HL-60/S4 treated with phorbol 12-myristate 13-acetate at 8.2 ng/mL for 4 days and 3 days (cell line): ENCODE data around the gene ZBTB42.

ENCODE experiments used
- in situ Hi-C: fragments of 300-500 bp; cut with MboI; formaldehyde crosslinking; loops from 2 replicates; pipeline ENCODE4 v1.15.0; 2022; ENCODE audit warnings: low sequenced_read_pairs

Gene ZBTB42

DNA sequence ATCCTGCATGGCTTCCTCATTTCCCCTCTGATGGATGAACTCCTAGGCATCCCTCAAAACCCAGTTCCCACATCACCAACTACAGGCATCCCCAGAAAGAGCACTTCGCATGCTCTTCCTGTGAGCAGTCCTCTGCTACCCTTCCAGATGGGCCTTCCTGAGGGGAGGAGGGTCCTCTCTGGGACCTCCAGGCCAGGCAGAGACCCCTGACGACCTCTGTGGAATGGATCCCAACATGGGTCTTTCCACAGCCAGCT lies 7.3 kb upstream of the ZBTB42 start:
- in situ Hi-C loops, result no loop called here

DNA sequence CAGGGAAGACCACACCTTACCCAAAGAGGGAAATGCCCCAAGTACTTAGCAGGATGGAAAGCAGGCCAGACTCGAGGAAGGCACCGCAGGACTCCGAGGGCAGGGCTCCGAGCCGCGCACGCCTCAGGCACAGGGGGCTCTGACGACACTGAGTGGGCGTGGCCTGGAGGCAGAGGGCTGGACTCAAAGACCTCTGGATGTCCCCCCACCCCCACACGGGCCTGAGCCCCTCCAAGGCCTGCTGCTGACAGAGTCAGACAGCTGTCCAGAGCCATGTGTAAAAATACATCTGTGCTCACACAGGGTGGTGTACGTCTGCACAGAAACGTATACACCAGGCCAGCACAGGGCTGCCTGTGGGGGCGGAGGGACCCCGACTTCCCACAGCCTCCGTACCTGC lies 6.8 kb upstream of the ZBTB42 start:
- in situ Hi-C loops, result no loop called here

DNA sequence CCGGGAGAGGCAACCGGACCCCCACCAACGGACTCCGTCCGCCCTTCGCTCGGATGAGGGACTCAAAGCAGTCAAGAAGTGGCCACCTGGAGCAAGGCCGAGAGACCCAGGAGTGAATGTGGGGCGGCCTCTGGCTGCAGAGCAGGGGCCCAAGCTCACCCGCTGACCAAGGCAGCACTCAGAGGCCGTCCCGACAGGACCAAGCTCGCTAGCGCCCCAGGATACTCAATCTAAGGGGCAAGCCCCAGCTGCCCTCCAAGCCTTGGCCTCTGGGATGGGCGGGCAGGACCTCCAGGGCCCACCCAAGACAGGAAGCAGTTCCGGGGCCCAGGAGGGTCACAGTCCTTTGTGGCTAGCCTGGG lies 6.3 kb upstream of the ZBTB42 start:
- in situ Hi-C loops, result no loop called here

DNA sequence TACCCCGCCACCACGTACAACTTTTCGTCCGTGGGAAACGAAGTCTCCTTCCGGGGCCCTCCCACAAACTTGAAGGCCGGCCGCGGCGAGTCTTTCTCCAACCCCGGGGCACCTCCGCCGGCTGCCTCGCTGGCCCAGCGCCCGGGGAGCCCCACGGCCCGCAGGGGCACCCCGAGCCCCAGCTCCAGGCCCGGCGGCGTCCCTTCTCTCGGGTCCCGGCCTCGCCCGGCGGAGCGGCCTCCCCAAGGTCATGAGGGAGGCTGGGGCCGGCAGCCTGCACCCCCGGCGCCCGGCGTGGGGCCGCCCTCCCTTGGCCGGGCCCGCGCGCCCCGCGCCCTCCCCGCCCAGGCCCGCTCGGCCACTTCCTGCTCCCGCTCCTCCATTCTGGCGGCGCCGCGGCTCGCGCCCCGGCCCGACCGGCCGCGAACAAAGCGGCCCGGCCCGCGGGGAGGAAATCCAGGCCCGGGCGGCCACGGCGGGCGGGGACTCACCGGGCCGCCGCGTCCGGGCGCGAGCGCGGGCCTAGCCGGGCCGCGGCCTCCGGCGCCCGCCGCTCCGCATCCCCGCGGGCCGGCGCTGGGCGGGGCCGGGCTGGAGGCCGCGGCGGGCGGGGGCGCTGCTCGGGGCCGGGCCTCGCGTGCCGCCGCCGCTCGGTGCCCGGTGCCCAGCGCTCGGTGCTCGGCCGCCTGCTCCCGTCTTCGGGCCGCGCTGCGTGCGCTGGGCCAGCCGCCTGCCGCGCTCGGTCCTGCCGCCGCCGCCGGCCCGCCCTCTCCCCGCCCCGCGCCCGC lies 5.7 kb upstream of the ZBTB42 start, which contains the start of gene AKT1:
Gene AKT1 (minus strand): TSS at position 756 of the 788 bp plus-strand sequence. CDS start 3,105 bp downstream, outside the sequence.
- in situ Hi-C loops, result no loop called here

DNA sequence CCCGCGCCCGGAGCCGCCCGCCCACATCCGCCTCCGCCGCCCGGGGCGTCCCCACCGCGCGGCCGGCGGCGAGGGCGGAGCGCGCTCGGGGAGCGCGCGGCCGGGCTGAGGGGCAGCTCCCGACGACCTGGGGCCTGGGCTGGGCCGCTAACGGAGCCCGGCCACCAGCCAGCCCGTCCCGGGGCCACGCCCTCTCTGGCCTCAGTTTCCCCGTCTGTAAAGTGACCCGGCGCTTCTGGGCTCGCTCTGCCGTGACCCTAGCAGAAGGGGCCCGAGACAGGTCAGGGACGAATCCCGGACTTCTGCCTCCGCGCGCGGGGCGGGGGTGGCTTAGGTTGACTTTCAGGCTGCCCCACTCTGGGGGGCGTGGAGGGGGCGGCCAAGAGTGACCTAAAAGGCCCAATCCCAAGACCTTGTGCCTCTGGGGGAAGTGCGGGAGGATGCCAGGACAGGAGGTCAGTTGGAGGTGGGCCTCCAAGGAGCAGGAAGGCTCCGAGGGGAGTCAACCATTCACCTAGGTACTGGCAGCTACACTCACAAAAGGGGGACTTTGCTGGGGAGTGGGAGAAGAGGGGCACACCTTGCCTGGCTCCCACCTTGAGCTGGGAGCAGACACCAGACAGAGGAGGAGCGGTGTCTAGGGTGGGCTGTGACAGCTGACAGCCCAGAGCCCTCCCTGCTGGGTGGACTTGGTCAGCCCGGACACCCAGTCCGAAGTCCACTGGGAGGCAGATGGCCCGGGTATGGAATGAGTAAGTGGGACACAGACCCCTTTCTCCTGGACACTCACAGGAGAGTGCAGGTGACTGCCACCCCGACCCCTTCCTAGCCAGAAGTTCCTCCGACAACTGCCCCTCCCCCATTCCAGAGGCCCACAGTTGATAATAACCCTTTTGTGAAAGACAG lies 4.9 kb upstream of the ZBTB42 start:
- in situ Hi-C loops, result no loop called here

- in situ Hi-C loops, result no loop called here
These were observed 4.2 kb upstream of the ZBTB42 start for GRCh38 chr14:104796687-104797081.

DNA sequence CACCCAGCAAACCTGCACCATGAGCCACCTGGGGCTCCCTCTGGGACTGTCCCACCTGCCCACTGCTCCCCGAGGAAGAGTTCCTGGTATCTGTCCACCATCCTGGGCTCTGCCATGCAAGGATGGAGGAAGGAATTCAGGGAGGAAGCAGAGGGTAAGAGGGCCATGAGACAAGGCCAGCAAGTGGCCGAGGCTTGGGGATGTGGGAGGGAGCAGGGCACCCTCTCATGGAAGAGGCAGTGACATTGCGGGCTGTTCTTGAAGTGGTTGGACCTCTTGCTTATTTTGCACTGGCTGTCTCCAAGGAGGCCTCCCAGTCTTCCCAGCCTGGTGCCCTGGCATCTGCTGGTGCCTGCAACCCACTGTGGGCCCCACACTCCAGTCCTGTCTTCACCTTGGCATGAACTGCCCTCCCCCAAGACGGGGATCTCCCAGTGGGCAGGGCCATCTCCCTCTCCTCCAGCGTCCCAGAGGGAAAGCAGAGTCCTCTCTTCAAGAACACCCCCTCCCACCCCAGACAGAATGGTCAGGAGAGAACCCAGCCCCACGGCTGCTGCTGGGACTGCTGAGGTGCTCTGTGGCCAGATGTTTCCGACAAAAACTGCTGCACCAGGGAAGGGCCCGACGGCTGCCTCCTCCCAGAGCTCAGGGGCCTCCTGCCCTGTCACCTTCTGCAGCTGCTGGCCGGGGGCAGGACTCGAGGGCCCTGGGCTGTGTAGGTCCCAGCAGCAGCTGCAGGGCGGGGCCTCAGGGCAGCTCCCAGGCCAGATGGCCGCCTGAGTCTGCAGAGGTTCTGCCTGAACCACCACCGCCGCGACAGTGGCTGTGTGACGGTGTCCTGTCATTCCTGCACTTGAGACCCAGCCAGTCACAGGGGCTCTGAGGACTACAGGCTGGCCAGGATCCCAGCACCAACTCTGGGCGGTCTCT lies 3.5 kb upstream of the ZBTB42 start:
- in situ Hi-C loops, result no loop called here

- in situ Hi-C loops, result no loop called here
These were observed 2.3 kb upstream of the ZBTB42 start for GRCh38 chr14:104798300-104799243.

- in situ Hi-C loops, result no loop called here
These were observed 1.5 kb upstream of the ZBTB42 start for GRCh38 chr14:104799244-104800014.

GRCh38 chr14:104800015-104800770 lies 708 bp upstream of the ZBTB42 start:
- in situ Hi-C loops, result no loop called here

GRCh38 chr14:104801520-104802393 lies 856 bp downstream of the ZBTB42 start:
- in situ Hi-C loops, result no loop called here

DNA sequence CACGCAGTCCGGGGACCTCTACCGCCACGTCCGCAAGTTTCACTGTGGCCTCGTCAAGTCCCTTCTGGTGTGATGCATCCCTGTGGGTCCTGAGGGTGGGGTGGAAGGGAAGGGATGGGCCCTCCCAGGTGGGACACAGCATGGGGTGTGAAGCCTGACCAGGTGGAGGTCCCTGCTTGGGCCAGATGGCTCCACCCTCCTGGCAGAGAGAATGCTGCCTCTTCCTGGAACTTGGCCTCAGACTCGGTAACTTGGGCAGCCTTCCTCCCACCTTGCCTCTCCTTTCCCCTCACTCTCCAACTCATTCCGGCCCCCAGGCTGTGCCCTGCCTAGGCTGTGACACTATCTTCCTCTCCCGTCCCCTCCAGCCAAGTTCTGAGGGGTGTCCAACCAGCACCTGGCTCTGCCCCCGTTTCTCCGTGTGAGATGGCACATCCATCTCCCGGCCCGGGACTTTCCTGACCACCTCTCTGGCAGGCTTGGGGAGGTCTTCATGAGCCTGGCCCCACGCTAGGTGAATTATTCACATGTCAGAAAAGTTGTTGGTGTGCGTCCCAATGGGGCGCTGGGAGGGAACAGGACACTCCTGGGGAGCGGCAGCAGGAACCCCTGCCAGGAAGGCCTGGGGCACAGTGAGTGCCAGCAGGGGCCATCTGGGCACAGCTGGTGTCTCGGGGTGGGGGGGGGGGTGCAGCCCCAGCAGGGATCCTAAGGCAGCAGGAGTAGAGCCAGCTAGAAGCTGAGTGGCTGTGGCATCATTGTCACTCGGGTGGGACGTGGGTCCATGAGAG lies 1.7 kb downstream of the ZBTB42 start:
- in situ Hi-C loops, result no loop called here

DNA sequence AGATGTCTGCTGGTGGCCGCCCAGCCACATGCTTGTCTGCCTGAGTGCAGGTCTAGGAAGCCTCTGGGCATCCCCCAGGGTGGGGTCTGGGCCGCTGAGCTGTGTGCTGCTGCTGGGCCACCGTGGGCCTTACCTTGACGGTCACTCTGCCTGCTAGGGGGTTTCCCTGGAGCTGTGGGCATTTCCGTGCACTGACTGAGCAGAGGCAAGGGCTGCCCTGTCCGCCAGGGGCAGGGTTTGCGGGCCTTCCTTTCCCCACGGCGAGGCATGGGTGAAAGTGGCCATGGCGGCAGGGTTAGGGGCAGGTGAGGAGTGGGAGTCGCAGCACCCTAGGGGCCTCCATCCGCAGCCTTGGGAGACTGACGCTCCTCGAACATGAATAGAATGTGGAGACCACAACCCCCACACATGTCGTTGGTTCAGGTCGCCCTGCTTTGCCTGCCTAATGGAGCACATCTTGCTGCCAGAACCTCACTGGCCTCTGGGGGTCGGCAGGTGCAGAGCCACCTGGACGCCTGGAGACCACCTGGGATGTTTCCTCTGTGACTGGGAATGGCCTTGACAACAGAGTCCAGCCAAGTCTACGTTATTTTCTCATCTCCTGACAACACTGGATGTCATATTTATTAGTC lies 2.5 kb downstream of the ZBTB42 start:
- in situ Hi-C loops, result no loop called here

- in situ Hi-C loops, result no loop called here
These were observed 3.1 kb downstream of the ZBTB42 start for GRCh38 chr14:104803912-104804410.

DNA sequence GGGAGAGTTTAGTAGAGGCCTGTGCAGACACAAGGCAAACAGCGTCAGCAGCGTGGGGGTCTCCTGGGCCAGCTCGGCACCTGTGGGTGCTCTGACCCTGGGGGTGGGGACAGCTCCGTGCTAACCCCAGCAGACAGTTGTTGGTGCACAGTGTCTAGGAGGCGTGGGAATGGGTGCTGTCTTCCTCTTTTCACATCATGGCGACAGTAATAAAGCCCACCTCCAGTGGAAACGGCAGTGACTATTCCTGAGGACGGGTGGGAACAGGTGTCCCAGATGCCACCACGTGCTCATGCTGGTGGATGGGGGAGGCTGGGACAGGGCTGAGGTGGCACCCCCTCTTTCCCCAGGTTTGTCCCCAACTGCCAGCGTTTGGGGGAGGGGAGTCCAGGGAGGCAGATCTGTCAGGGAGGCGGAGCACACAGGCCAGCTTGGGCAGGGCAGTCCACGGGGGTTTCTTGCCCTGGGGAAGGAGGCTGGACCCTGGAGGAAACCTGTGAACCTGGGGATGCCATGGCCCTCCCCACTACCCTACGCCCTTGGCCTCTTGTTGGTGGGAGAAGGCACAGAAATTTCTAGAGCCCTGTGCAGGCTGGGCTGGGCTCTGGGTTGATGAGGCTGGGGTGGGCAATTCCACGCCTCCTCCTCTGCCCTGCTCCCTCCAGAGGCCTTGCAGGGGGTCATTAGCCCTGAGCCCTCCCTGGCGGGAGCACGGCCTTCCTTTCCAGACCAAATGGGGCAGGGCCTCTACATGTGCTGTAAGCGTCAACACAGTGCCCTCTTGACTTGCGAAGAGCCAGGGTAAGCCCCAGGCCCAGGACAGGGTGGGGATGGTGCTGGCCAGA lies 3.8 kb downstream of the ZBTB42 start:
- in situ Hi-C loops, result no loop called here
